OCI-LY7 (cell line): ENCODE results near the gene ALOX15B. TPM values are rescaled to one million over a fixed set of nuclear protein-coding genes. Genes with fewer than 3 reads are reported as not detected.

Experiments
- BruUV-seq: library from RNA; stranded (reverse); fragments of 400-500 nt; replicated peaks from 2 replicates; lab custom pipeline; 2021; lab: Mats Ljungman, UMichigan
- CTCF ChIA-PET: fragments of 300-600 bp; sonication (Branson Sonifier 250); formaldehyde crosslinking; loops from one replicate; lab custom pipeline; 2022; ENCODE audit warnings: antibody characterized with exemption; ENCODE audit not compliant: unreplicated experiment; lab: Charles Lee
- POLR2A ChIA-PET: fragments of 300-600 bp; sonication (Branson Sonifier 250); formaldehyde crosslinking; loops from one replicate; lab custom pipeline; 2022; ENCODE audit warnings: antibody characterized with exemption; lab: Charles Lee
- DNase-seq: peaks from one replicate; pipeline ENCODE4 v3.0.0-alpha.2; 2015; ENCODE audit warnings: low spot score
- H2AFZ ChIP-seq: fragments of 200-600 bp; sonication (generic), shearing (Covaris generic); 2 replicates; pipeline ENCODE4 v1.6.1; 2014; ENCODE audit warnings: mild to moderate bottlenecking, antibody characterized with exemption, low read length, moderate library complexity
- H3K27ac ChIP-seq: fragments of 200-600 bp; sonication (generic); 2 replicates; pipeline ENCODE4 v1.5.1; 2014; ENCODE audit warnings: mixed run types, low read depth, mild to moderate bottlenecking, moderate library complexity, low read length, inconsistent platforms; ENCODE audit not compliant: poor library complexity, severe bottlenecking
- H3K36me3 ChIP-seq: fragments of 200-600 bp; sonication (generic); 2 replicates; pipeline ENCODE4 v1.6.1; 2014; ENCODE audit warnings: mild to moderate bottlenecking, antibody characterized with exemption, low read length, moderate library complexity, mixed read lengths; ENCODE audit not compliant: insufficient read depth
- H3K4me1 ChIP-seq: fragments of 200-600 bp; sonication (generic); 2 replicates; pipeline ENCODE4 v1.5.1; 2014; ENCODE audit warnings: mild to moderate bottlenecking, low read length; ENCODE audit not compliant: insufficient read depth, poor library complexity, severe bottlenecking
- H3K4me2 ChIP-seq: fragments of 200-600 bp; sonication (generic); 2 replicates; pipeline ENCODE4 v1.6.1; 2014; ENCODE audit warnings: mild to moderate bottlenecking, low read length
- H3K4me3 ChIP-seq: fragments of 200-600 bp; sonication (generic); 2 replicates; pipeline ENCODE4 v1.5.1; 2014; ENCODE audit warnings: mild to moderate bottlenecking, low read depth, low read length; ENCODE audit not compliant: poor library complexity, severe bottlenecking
- H3K79me2 ChIP-seq: fragments of 200-600 bp; sonication (generic); 2 replicates; pipeline ENCODE4 v1.6.1; 2016; ENCODE audit warnings: low read depth, mild to moderate bottlenecking, low read length, moderate library complexity, mixed read lengths; ENCODE audit not compliant: insufficient read depth
- H3K9me2 ChIP-seq: fragments of 200-600 bp; sonication (generic); 2 replicates; pipeline ENCODE4 v1.6.1; 2016; ENCODE audit warnings: mild to moderate bottlenecking, low read length, mixed read lengths; ENCODE audit not compliant: insufficient read depth
- H3K9me3 ChIP-seq: fragments of 200-600 bp; sonication (generic); 2 replicates; pipeline ENCODE4 v1.6.1; 2014; ENCODE audit warnings: mild to moderate bottlenecking, mixed run types, low read length, mixed read lengths
- H4K20me1 ChIP-seq: fragments of 200-600 bp; sonication (generic); 2 replicates; pipeline ENCODE4 v1.6.1; 2014; ENCODE audit warnings: mild to moderate bottlenecking, antibody characterized with exemption, low read length, moderate library complexity, mixed read lengths; ENCODE audit not compliant: insufficient read depth
- EZH2phosphoT487 ChIP-seq: fragments of 200-600 bp; sonication (generic); IDR thresholded peaks from 2 replicates; pipeline ENCODE4 v1.6.1; 2018; ENCODE audit warnings: low read depth, borderline replicate concordance, mild to moderate bottlenecking, mixed run types, antibody characterized with exemption, low read length, moderate library complexity, mixed read lengths
- intact Hi-C: fragments of 100-400 bp; cut with micrococcal nuclease; formaldehyde crosslinking; loops from one replicate; pipeline ENCODE4 v1.10.0; 2022; ENCODE audit not compliant: unreplicated experiment
- total RNA-seq, 2 experiments: library from RNA; depleted of rRNA in 1 of 2; stranded (reverse); fragments of >200 nt in 1 of 2; shearing (Covaris generic) in 1 of 2; gene quantifications; 2 replicates each; pipeline ENCODE4 v1.2.3, GENCODE V29; 2014 to 2022
- TF ChIP-seq, protein P1 (sequence below): fragments of 200-600 bp; sonication (generic); conservative IDR thresholded peaks from 2 replicates; pipeline ENCODE4 v1.5.1; 2014; ENCODE audit warnings: mild to moderate bottlenecking, antibody characterized with exemption, low read length, moderate library complexity, mixed read lengths

Gene ALOX15B
- total RNA-seq, 2 experiments from 2014 or later, result not detected

DNA sequence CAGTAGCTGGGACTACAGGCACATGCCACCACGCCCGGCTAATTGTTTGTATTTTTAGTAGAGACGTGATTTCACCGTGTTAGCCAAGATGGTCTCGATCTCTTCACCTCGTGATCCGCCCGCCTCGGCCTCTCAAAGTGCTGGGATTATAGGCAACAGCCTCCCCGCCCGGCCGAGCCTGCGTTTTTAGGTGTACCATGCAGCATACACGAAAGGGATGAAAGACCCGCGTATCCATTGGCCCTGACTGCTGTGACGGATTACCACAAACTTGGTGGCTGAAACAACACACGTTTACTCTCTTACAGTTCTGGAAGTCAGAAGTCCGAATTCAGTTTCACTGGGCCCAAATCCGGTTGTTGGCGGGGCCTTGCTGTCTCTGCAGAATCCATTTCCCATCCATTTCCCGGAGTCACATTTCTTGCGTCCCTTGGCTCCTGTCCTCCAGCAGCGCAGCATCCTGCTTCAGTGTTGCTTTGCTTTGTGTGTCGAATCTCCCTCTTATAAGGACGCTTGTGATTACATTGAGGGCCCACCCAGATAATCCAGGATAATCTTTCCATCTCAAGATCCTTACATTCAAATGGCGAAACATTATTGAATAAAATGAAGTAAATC, 44.8 kb upstream of the ALOX15B start:
- CTCF ChIA-PET, result no interaction called here
- no TSS peak for BruUV-seq

DNA sequence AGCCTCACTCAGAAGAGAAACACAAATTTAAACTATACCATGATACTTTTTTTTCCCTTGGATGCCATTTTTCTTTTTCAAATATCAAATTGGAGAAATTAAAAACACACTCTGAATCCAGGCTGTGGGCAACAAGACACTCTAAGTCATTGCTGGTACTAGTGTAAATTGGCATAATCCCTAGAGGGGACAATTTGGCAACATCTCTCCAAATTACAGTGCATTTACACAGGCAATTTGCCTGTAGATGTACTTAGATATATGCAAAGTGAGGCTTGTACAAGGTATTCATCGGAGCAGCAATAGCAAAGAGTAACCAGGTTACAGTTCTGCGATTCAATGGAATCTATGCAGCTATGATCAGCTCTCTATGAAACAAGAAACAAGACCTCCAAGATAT, 43.1 kb upstream of the ALOX15B start:
- CTCF ChIA-PET, result no interaction called here
- BruUV-seq, result no TSS peak
- no peak overlapping the region for H3K27ac ChIP-seq
- H2AFZ ChIP-seq, result no peak overlapping the region
- no peaks in the 10 kb centered on the region for H3K36me3 ChIP-seq
- no peak overlapping the region for H3K4me2 ChIP-seq
- TF ChIP-seq, protein P1, sequence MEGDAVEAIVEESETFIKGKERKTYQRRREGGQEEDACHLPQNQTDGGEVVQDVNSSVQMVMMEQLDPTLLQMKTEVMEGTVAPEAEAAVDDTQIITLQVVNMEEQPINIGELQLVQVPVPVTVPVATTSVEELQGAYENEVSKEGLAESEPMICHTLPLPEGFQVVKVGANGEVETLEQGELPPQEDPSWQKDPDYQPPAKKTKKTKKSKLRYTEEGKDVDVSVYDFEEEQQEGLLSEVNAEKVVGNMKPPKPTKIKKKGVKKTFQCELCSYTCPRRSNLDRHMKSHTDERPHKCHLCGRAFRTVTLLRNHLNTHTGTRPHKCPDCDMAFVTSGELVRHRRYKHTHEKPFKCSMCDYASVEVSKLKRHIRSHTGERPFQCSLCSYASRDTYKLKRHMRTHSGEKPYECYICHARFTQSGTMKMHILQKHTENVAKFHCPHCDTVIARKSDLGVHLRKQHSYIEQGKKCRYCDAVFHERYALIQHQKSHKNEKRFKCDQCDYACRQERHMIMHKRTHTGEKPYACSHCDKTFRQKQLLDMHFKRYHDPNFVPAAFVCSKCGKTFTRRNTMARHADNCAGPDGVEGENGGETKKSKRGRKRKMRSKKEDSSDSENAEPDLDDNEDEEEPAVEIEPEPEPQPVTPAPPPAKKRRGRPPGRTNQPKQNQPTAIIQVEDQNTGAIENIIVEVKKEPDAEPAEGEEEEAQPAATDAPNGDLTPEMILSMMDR, result no peak
- TF ChIP-seq EZH2phosphoT487, result no peak
- no peaks in the 10 kb centered on the region for H4K20me1 ChIP-seq
- no peaks in the 10 kb centered on the region for H3K9me2 ChIP-seq
- intact Hi-C loops, result no loop called here
- no peak overlapping the region for H3K4me3 ChIP-seq
- peaks cover 10% of the 10 kb centered on the region for H3K4me1 ChIP-seq
- POLR2A ChIA-PET, result interaction anchor here (0.6 kb wide), 1 partner anchor 183 kb away, joined by 3 read pairs; no protein-coding TSS in a partner anchor
- H3K9me3 ChIP-seq, result no peaks in the 10 kb centered on the region
- no peaks in the 10 kb centered on the region for H3K79me2 ChIP-seq
- no peak for DNase-seq

More for the DNA sequence above, 44.8 kb upstream of the ALOX15B start:
- Histone ChIP-seq H3K4me3 (no peak overlapping the region), H4K20me1 (no peaks in the 10 kb centered on the region), H3K36me3 (no peaks in the 10 kb centered on the region), H3K4me2 (no peak overlapping the region), H2AFZ (no peak overlapping the region), H3K4me1 (peaks cover 19% of the 10 kb centered on the region), H3K9me2 (no peaks in the 10 kb centered on the region), H3K9me3 (no peaks in the 10 kb centered on the region), H3K79me2 (no peaks in the 10 kb centered on the region), H3K27ac (no peak overlapping the region)
- TF ChIP-seq EZH2phosphoT487, result no peak
- TF ChIP-seq, protein P1, result no peak
- POLR2A ChIA-PET, result no interaction called here
- DNase-seq, result no peak
- intact Hi-C loops, result loop anchor here (5.0 kb wide), 1 partner anchor 252 kb away; no protein-coding TSS in a partner anchor

DNA sequence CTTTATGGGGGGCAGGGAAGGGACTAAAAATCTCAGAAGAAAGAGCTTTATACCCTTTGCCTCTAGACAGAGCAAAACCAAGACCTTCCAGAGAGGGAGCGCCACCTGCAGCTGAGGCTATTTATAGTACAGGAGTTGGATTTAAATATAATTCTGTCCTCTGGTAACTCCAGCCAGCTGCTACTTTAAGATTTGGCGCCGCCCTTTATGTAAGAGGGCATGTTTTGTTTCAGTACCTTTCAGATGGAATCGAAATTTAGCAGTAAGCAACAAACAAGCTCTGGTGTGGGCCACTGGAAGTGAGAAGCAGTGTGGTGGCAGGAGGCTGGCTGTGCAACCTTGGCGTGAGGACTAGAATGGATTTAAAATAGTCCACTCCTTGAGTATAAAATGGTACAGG, 41.7 kb upstream of the ALOX15B start:
- Histone ChIP-seq H3K4me1 (peaks cover 14% of the 10 kb centered on the region), H3K4me3 (no peak overlapping the region), H3K9me2 (no peaks in the 10 kb centered on the region), H4K20me1 (no peaks in the 10 kb centered on the region), H3K27ac (peak overlapping the region; percentile 1), H2AFZ (peak overlapping the region; percentile 50; the same call in 1 of the 2 replicates), H3K36me3 (no peaks in the 10 kb centered on the region), H3K4me2 (peak overlapping the region; percentile 51), H3K9me3 (no peaks in the 10 kb centered on the region), H3K79me2 (no peaks in the 10 kb centered on the region)
- ChIA-PET CTCF (no interaction called here), POLR2A (interaction anchor here (0.6 kb wide), 2 partner anchors 332 to 378 kb away, joined by 3 read pairs; no protein-coding TSS in a partner anchor)
- intact Hi-C loops, result no loop called here
- DNase-seq, result peak; percentile 81
- BruUV-seq, result no TSS peak
- TF ChIP-seq, protein P1, result peak; percentile 70
- no peak for TF ChIP-seq EZH2phosphoT487
